ENCODE measurements around the gene AHDC1.
"Not testable (repeated sequence)": the region's sequence is repeated elsewhere in the genome, so short reads cannot be mapped to it uniquely, and the experiment has no call there.

Gene AHDC1

DNA sequence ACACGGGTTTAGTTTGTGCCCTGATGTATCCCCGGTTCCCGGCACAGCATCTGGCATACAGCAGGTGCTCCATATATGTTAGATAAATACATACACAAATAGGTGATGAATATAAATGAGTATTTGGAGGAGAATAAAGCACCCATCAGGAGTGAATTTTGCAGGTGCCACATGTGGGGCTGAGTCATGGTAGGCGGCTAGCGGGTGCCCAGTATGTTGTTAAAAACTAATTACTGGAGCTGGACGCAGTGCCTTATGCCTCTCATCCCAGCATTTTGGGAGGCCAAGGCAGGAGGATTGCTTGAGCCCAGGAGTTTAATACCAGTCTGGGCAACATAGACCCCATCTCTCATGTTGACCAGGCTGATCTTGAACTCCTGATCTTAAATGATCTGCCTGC is 97.2 kb downstream of the AHDC1 start:
- TF ChIP-seq, protein P1, sequence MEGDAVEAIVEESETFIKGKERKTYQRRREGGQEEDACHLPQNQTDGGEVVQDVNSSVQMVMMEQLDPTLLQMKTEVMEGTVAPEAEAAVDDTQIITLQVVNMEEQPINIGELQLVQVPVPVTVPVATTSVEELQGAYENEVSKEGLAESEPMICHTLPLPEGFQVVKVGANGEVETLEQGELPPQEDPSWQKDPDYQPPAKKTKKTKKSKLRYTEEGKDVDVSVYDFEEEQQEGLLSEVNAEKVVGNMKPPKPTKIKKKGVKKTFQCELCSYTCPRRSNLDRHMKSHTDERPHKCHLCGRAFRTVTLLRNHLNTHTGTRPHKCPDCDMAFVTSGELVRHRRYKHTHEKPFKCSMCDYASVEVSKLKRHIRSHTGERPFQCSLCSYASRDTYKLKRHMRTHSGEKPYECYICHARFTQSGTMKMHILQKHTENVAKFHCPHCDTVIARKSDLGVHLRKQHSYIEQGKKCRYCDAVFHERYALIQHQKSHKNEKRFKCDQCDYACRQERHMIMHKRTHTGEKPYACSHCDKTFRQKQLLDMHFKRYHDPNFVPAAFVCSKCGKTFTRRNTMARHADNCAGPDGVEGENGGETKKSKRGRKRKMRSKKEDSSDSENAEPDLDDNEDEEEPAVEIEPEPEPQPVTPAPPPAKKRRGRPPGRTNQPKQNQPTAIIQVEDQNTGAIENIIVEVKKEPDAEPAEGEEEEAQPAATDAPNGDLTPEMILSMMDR (IDR thresholded peaks at IDR 0.05; ENCODE audit: insufficient read depth, low read length, poor library complexity, severe bottlenecking), result no peak
- H3K36me3 ChIP-seq (ENCODE audit: control insufficient read depth, insufficient read depth, low read length), result no peaks in the 10 kb centered on the region
- DNase-seq (ENCODE audit: extremely low read depth, insufficient read length), result no peak

DNA sequence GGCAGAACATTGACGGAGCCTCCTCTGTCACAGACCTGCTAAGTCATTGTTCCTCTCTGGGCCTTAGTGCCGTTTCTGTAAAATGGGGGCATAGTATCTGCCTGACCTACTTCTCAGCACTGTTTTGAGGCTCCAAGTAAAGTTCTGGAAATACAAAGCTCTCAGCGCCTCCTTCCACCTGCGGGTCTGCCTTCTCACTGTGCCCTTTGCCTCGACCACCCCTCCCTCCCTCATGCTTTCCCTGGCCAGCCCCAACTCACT is 98.6 kb downstream of the AHDC1 start:
- no peaks in the 10 kb centered on the region for H3K36me3 ChIP-seq (ENCODE audit: control insufficient read depth, insufficient read depth, low read length)
- H3K4me3 ChIP-seq (replicated peaks; ENCODE audit: low read depth, low read length), result no peak overlapping the region
- H3K27me3 ChIP-seq (replicated peaks; ENCODE audit: control insufficient read depth, insufficient read depth, low read length), result no peaks in the 10 kb centered on the region
- no peak for DNase-seq (ENCODE audit: extremely low read depth, insufficient read length)
- TF ChIP-seq, protein P1 (IDR thresholded peaks at IDR 0.05; ENCODE audit: insufficient read depth, low read length, poor library complexity, severe bottlenecking), result no peak

More for the DNA sequence above, 97.2 kb downstream of the AHDC1 start:
- H3K27me3 ChIP-seq (replicated peaks; ENCODE audit: control insufficient read depth, insufficient read depth, low read length), result no peaks in the 10 kb centered on the region
- H3K4me3 ChIP-seq (replicated peaks; ENCODE audit: low read depth, low read length), result no peak overlapping the region

GRCh38 chr1:27504588-27505419 is 99.1 kb downstream of the AHDC1 start:
- no peaks in the 10 kb centered on the region for H3K36me3 ChIP-seq (ENCODE audit: control insufficient read depth, insufficient read depth, low read length)

DNA sequence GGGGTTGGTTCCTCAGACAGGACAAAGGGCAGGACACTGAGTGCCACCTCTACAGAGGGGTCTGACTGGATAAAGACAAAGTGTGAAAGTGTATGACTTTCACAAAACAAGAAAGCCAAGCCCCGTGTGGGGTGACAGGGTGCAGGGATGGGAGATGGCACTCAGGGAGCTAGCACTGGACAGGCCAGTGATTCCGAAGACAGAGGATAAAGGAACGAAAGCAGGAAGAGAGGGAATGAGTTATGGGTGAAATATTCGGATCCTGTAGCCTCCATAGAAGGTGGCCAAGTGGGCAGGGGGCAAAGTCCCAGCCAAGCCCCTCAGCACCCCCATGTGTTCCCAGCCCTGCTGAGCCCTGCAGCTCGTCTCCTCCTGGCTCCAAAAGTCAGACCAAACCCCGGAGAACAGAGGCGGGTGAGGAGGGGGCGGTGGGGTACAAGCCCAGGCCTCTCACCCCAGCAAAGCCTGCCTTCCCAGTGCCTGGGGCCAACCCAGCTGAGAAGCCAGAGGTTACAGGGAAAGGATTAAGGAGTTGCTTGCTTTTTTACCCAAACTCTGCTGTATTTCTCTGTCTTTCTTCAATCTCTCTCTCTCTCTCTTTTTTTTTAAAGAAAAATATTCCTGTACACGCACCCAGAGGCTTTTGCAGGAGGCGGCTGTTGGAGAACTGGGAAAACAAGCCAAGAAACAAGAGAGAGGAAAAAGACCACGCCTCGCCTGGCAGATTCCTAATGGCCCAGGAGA is 99.9 kb downstream of the AHDC1 start:
- DNase-seq (ENCODE audit: extremely low read depth, insufficient read length), result no peak
- Histone ChIP-seq H3K27me3 (replicated peaks; ENCODE audit: control insufficient read depth, insufficient read depth, low read length) (no peaks in the 10 kb centered on the region), H3K4me3 (replicated peaks; ENCODE audit: low read depth, low read length) (no peak overlapping the region), H3K36me3 (ENCODE audit: control insufficient read depth, insufficient read depth, low read length) (no peaks in the 10 kb centered on the region)
- TF ChIP-seq, protein P1 (IDR thresholded peaks at IDR 0.05; ENCODE audit: insufficient read depth, low read length, poor library complexity, severe bottlenecking), result no peak

More at GRCh38 chr1:27504588-27505419, 99.1 kb downstream of the AHDC1 start:
- Histone ChIP-seq H3K27me3 (replicated peaks; ENCODE audit: control insufficient read depth, insufficient read depth, low read length) (no peaks in the 10 kb centered on the region), H3K4me3 (replicated peaks; ENCODE audit: low read depth, low read length) (no peak overlapping the region)
- TF ChIP-seq, protein P1 (IDR thresholded peaks at IDR 0.05; ENCODE audit: insufficient read depth, low read length, poor library complexity, severe bottlenecking), result no peak
- DNase-seq (ENCODE audit: extremely low read depth, insufficient read length), result no peak

- no peak for DNase-seq (ENCODE audit: extremely low read depth, insufficient read length)
- Histone ChIP-seq H3K4me3 (replicated peaks; ENCODE audit: low read depth, low read length) (no peak overlapping the region), H3K27me3 (replicated peaks; ENCODE audit: control insufficient read depth, insufficient read depth, low read length) (no peaks in the 10 kb centered on the region), H3K36me3 (ENCODE audit: control insufficient read depth, insufficient read depth, low read length) (no peaks in the 10 kb centered on the region)
- TF ChIP-seq, protein P1 (IDR thresholded peaks at IDR 0.05; ENCODE audit: insufficient read depth, low read length, poor library complexity, severe bottlenecking), result no peak
Measured at GRCh38 chr1:27503033-27503432, 100.9 kb downstream of the AHDC1 start.

GRCh38 chr1:27501159-27501558 is 102.8 kb downstream of the AHDC1 start:
- not testable (repeated sequence) for H3K27me3 ChIP-seq (replicated peaks; ENCODE audit: control insufficient read depth, insufficient read depth, low read length); H3K4me3 ChIP-seq (replicated peaks; ENCODE audit: low read depth, low read length); H3K36me3 ChIP-seq (ENCODE audit: control insufficient read depth, insufficient read depth, low read length); DNase-seq (ENCODE audit: extremely low read depth, insufficient read length)
